Measurements from ENCODE around the gene EFCAB8. TPM values are rescaled to one million over a fixed set of nuclear protein-coding genes. Genes with fewer than 3 reads are reported as not detected.

The EFCAB8 gene
- total and polyA plus RNA-seq, 8 donors: 0.18 to 0.45 TPM; not detected in 6

GRCh38 chr20:32894711-32895355 is 36.1 kb downstream of the EFCAB8 start:
- 78 to 89% (median 87%) methylated on average over 9 of the region's 9 CpGs for WGBS, 5 donors
- Histone ChIP-seq H3K27ac (no peak overlapping the region), H3K9me3 (no peaks in the 10 kb centered on the region), H3K4me3 (no peak overlapping the region), H3K4me1 (no peaks in the 10 kb centered on the region), H3K36me3 (no peaks in the 10 kb centered on the region), H3K27me3 (no peaks in the 10 kb centered on the region)
- intact Hi-C loops (cut with DNase I; ENCODE audit: low total_unique reads): loop anchor here (5.0 kb wide), 1 partner anchor 182 kb away; the partner anchor contains the start of gene BPIFB4
- TF ChIP-seq POLR2A (IDR thresholded peaks at IDR 0.05): no peak
- TF ChIP-seq CTCF (IDR thresholded peaks at IDR 0.05): no peak
- no peak for TF ChIP-seq POLR2AphosphoS5 (IDR thresholded peaks at IDR 0.05)
- no peak for TF ChIP-seq EP300 (IDR thresholded peaks at IDR 0.05)
- no peak for DNase-seq

- no peak overlapping the region for H3K4me3 ChIP-seq
- no peaks in the 10 kb centered on the region for H3K9me3 ChIP-seq
- H3K4me1 ChIP-seq: no peaks in the 10 kb centered on the region
- no peaks in the 10 kb centered on the region for H3K27me3 ChIP-seq
- no peak for DNase-seq
- no peaks in the 10 kb centered on the region for H3K36me3 ChIP-seq
- no peak overlapping the region for H3K27ac ChIP-seq
- TF ChIP-seq CTCF (IDR thresholded peaks at IDR 0.05) (no peak), POLR2AphosphoS5 (IDR thresholded peaks at IDR 0.05) (no peak), POLR2A (IDR thresholded peaks at IDR 0.05) (no peak), EP300 (IDR thresholded peaks at IDR 0.05) (no peak)
- intact Hi-C loops (cut with DNase I; ENCODE audit: low total_unique reads): loop anchor here (5.0 kb wide), 1 partner anchor 181 kb away; the partner anchor contains the start of gene BPIFB4
- 88 to 95% (median 93%) methylated on average over 18 of the region's 18 CpGs for WGBS, 5 donors
Measured at GRCh38 chr20:32896521-32897280, 38.0 kb downstream of the EFCAB8 start.

GRCh38 chr20:32898729-32899128 is 40.0 kb downstream of the EFCAB8 start:
- intact Hi-C loops (cut with DNase I; ENCODE audit: low total_unique reads): loop anchor here (5.0 kb wide), 1 partner anchor 179 kb away; the partner anchor contains the start of gene BPIFB4
- no peak for DNase-seq
- Histone ChIP-seq H3K4me1 (no peaks in the 10 kb centered on the region), H3K4me3 (no peak overlapping the region), H3K36me3 (no peaks in the 10 kb centered on the region), H3K9me3 (no peaks in the 10 kb centered on the region), H3K27ac (no peak overlapping the region), H3K27me3 (no peaks in the 10 kb centered on the region)
- 60 to 77% (median 70%) methylated on average over 6 of the region's 6 CpGs for WGBS, 5 donors
- TF ChIP-seq POLR2AphosphoS5 (IDR thresholded peaks at IDR 0.05) (no peak), CTCF (IDR thresholded peaks at IDR 0.05) (no peak), POLR2A (IDR thresholded peaks at IDR 0.05) (no peak)

DNA sequence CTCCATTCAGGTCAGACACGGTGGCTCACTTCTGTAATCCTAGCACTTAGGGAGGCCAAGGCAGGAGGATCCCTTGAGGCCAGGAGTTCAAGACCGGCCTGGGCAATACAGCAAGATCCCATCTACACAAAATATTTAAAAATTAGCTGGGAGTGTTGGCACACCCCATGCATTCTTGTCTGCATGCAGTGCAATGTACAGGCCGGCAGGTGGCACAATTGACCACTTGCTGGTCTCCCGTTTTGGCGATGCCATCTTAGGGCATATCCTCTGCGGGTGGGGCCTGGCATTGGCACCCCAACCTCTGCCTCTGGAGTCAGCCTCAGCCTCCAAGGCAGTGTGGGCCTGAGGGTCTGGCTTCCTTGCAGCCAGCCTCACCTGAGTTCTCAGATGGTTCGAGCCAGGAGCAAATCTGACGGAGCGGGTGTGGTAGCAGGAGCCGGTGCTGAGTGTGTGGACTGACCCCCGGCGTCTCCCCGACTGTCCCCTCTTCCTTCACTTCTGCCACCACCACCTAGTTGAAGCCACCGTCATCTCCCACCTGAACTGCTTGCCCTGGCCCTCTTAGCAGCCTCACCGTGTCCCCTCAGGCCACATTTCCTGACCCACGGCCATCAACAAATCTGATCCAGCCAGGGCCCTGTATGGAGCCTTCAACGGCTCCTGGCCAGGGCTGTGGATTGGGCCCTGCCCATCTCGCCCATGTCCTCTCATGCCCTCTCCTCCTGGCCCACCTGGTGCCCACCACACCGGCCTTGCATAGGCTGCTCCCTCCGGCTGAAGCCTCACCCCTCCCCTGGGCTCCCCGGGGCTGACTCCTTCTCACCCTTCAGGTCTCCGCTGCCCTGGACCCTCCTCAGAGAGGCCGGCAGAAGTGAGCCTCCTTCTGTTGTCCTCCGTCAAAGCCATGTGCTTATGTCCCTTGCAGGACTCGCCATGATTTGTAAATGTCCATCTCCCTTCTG is 44.0 kb downstream of the EFCAB8 start:
- Histone ChIP-seq H3K27me3 (no peaks in the 10 kb centered on the region), H3K4me3 (no peak overlapping the region), H3K36me3 (no peaks in the 10 kb centered on the region), H3K9me3 (no peaks in the 10 kb centered on the region), H3K4me1 (no peaks in the 10 kb centered on the region), H3K27ac (no peak overlapping the region)
- intact Hi-C loops (cut with DNase I; ENCODE audit: low total_unique reads): loop anchor here (5.0 to 10.0 kb wide), 3 partner anchors 195 to 402 kb away; partner anchors contain the start of gene BPIFA3
- WGBS, 5 donors: 62 to 67% (median 63%) methylated on average over 20 to 25 of the region's 25 CpGs
- TF ChIP-seq EP300 (IDR thresholded peaks at IDR 0.05) (no peak), CTCF (IDR thresholded peaks at IDR 0.05) (peak in 5 of 7 experiments; percentile 80 to 91 (median 88))
- peak; percentile 60 to 76 for DNase-seq

Data from stomach (tissue), 9 donors.